GM12872 (cell line): ENCODE data around the gene MEGF11.

Source experiments
- CTCF ChIP-seq: IDR thresholded peaks from 3 replicates; pipeline ENCODE4 v1.5.1; 2011; ENCODE audit warnings: low read depth, mild to moderate bottlenecking, low read length, moderate library complexity; ENCODE audit not compliant: insufficient read depth

MEGF11 gene

GRCh38 chr15:65948383-65948782, 305.2 kb downstream of the MEGF11 start:
- no peak for TF ChIP-seq CTCF

GRCh38 chr15:65947041-65947440, 306.5 kb downstream of the MEGF11 start:
- no peak for TF ChIP-seq CTCF

GRCh38 chr15:65945616-65946015, 307.9 kb downstream of the MEGF11 start:
- peak; percentile 25; the same call in 1 of the 3 replicates for TF ChIP-seq CTCF

- TF ChIP-seq CTCF: no peak
Observed at GRCh38 chr15:65944404-65944803, 309.1 kb downstream of the MEGF11 start.

- TF ChIP-seq CTCF: no peak
Observed at GRCh38 chr15:65942436-65942835, 311.1 kb downstream of the MEGF11 start.

- no peak for TF ChIP-seq CTCF
Observed at GRCh38 chr15:65940618-65940909, 313.0 kb downstream of the MEGF11 start.

GRCh38 chr15:65939901-65940617, 313.5 kb downstream of the MEGF11 start:
- no peak for TF ChIP-seq CTCF
